Transverse colon (tissue), 4 donors: ENCODE measurements around the gene GPD2. TPM values are rescaled to one million over a fixed set of nuclear protein-coding genes. Genes with fewer than 3 reads are reported as not detected.

Experiments
- DNase-seq: peaks from one replicate; pipeline ENCODE4 v3.0.0-alpha.2; 2019
- H3K27ac ChIP-seq, 4 donors: fragments of 200-600 bp; sonication (generic); 2 replicates each; pipeline ENCODE4 v1.5.1; 2016 to 2018; ENCODE audit warnings: inconsistent platforms in 4 of 4
- H3K27me3 ChIP-seq: fragments of 200-600 bp; sonication (generic); 2 replicates; pipeline ENCODE4 v1.5.1; 2017; ENCODE audit warnings: inconsistent platforms
- H3K36me3 ChIP-seq, 4 donors: fragments of 200-600 bp; sonication (generic); 2 replicates each; pipeline ENCODE4 v1.5.1; 2017 to 2019; ENCODE audit warnings: inconsistent platforms in 4 of 4
- H3K4me1 ChIP-seq, 4 donors: fragments of 200-600 bp; sonication (generic); 2 replicates each; pipeline ENCODE4 v1.5.1; 2017 to 2020; ENCODE audit warnings: inconsistent platforms in 4 of 4
- H3K4me3 ChIP-seq, 4 donors: fragments of 200-600 bp; sonication (generic); 1 replicate in 1 of 4; 2 replicates in 3 of 4; pipeline versions ENCODE4 v1.5.1 to v1.6.1; 2017 to 2019; ENCODE audit warnings: inconsistent platforms in 4 of 4
- H3K9me3 ChIP-seq, 2 donors: fragments of 200-600 bp; sonication (generic); 2 replicates each; pipeline ENCODE4 v1.5.1; 2017 to 2019; ENCODE audit warnings: inconsistent platforms in 2 of 2
- EP300 ChIP-seq: sonication (generic); formaldehyde crosslinking; IDR thresholded peaks from one replicate; pipeline ENCODE4 v1.6.1; 2017; ENCODE audit warnings: antibody characterized with exemption, low read depth
- POLR2A ChIP-seq: fragments of 450-650 bp; IDR thresholded peaks from one replicate; pipeline ENCODE4 v1.6.1; 2016; ENCODE audit warnings: antibody characterized with exemption, mild to moderate bottlenecking, moderate library complexity
- POLR2AphosphoS5 ChIP-seq, 3 donors: sonication (generic); formaldehyde crosslinking; IDR thresholded peaks; one replicate each; pipeline ENCODE4 v1.6.1; 2016; ENCODE audit warnings: antibody characterized with exemption in 3 of 3
- WGBS, 2 donors: methylation state at CpG; one replicate each; pipeline ENCODE4 v1.1.5; 2018; ENCODE audit warnings: low coverage in 1 of 2; 5-methylcytosine and 5-hydroxymethylcytosine counted together
- in situ Hi-C, 4 donors: fragments of 200-750 bp; cut with MboI; loops; one replicate each; pipeline versions ENCODE4 v1.15.0 to v1.15.1; 2017; ENCODE audit warnings: low sequenced_read_pairs in 3 of 4, low pct_ligation_motif_present in 1 of 4, low pct_unique_long_range_greater_than_20kb in 1 of 4
- intact Hi-C: fragments of 100-400 bp; cut with DNase I; formaldehyde crosslinking; loops from one replicate; pipeline ENCODE4 v1.15.1; 2023; ENCODE audit warnings: low total_unique reads
- total RNA-seq, 4 donors: library from RNA; depleted of rRNA; stranded (reverse); fragments of >200 nt; gene quantifications; one replicate each; pipeline ENCODE4 v1.1.0, GENCODE V29; 2016
- TF ChIP-seq, protein P1 (sequence below), 5 experiments: fragments of 200-600 bp in 3 of 5; fragments of 450-650 bp in 2 of 5; sonication (generic) in 3 of 5; IDR thresholded peaks; 1 replicate in 2 of 5; 2 replicates in 3 of 5; pipeline ENCODE4 v1.5.1; 2016 to 2017; ENCODE audit warnings: antibody characterized with exemption in 5 of 5, inconsistent platforms in 3 of 5, mild to moderate bottlenecking in 2 of 5, moderate library complexity in 1 of 5

Gene GPD2
- total RNA-seq, 4 donors from 2014 or later = 65.5 to 161 (median 98.6) TPM

DNA sequence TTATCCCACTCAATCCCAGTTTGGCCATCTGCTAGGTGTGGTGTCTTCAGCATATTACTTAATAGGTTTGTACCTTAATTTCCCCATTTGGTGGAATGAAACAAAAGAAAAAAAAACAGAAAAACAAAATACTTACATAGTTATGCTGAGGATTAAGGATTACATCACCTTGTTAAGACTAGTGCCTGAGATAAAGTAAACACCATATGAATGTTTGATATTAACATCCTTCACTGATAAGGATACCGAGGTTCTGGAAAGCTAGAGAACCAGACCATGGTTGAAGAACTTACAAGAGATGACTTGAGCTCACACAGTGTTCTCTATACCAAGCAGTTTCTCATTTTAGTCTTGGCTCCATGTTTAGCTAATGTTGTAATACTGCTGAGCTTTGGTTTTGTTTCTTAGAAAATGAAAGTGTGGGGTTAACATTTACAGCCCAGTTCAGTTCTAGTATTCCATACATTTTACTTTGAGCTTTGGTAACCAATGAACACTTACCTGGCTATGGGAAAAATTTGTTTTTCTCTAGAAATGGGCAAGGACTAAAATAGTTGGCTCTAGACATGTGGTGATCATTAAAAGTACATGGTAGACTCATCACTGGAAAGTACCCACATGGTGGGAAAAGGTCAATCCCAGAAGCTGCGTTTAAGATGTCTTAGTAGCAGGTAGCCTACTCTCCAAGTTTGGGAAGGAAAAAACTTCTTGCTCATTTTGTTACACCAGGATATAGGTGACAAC lies 5.8 kb upstream of the GPD2 start:
- H3K27ac ChIP-seq = peak overlapping the region in 1 of 4 donors; percentile 2

DNA sequence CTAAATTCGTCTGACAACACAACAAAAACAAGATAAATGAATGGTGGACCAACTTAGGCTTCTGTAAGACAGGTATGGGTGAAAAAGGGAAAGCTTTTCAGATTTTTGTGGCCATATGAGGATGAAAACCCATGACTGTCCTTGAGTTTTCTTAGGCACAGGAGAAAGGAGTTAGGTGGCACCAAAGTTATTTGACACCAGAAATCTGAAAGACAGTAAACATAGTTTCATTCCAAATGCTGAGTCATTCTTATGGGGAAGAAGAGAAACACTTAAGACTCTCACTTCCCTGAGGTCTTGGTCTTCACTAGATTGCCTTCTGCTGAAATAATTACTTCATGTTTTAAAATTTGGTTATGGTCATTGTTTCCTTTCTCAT lies 5.2 kb upstream of the GPD2 start:
- H3K4me1 ChIP-seq = peaks cover 0 to 16% (median 14%) of the 10 kb centered on the region in 4 donors
- in situ Hi-C loops = loop anchor here in 2 of 4 donors (25.0 kb wide), 1 partner anchor 94 kb away; the partner anchor contains the start of gene NR4A2 (in 2 of the 2)
- no peaks in the 10 kb centered on the region for H3K27me3 ChIP-seq
- H3K4me3 ChIP-seq = no peak overlapping the region
- intact Hi-C loops = no loop called here
- no peak for DNase-seq
- WGBS, 2 donors = 70% methylated on average over 1 of the region's 1 CpG; no CpG with 5 or more reads in 1 of the 2 donors
- no peaks in the 10 kb centered on the region for H3K36me3 ChIP-seq
- no peaks in the 10 kb centered on the region for H3K9me3 ChIP-seq
- peak overlapping the region in 1 of 4 donors; percentile 2 for H3K27ac ChIP-seq
- no peak for TF ChIP-seq POLR2AphosphoS5 (IDR thresholded peaks at IDR 0.05)
- no peak for TF ChIP-seq POLR2A
- TF ChIP-seq EP300 = no peak
- TF ChIP-seq, protein P1, sequence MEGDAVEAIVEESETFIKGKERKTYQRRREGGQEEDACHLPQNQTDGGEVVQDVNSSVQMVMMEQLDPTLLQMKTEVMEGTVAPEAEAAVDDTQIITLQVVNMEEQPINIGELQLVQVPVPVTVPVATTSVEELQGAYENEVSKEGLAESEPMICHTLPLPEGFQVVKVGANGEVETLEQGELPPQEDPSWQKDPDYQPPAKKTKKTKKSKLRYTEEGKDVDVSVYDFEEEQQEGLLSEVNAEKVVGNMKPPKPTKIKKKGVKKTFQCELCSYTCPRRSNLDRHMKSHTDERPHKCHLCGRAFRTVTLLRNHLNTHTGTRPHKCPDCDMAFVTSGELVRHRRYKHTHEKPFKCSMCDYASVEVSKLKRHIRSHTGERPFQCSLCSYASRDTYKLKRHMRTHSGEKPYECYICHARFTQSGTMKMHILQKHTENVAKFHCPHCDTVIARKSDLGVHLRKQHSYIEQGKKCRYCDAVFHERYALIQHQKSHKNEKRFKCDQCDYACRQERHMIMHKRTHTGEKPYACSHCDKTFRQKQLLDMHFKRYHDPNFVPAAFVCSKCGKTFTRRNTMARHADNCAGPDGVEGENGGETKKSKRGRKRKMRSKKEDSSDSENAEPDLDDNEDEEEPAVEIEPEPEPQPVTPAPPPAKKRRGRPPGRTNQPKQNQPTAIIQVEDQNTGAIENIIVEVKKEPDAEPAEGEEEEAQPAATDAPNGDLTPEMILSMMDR (IDR thresholded peaks at IDR 0.05) = no peak

More for the DNA sequence above, 5.8 kb upstream of the GPD2 start:
- in situ Hi-C loops (loop anchor here in 2 of 4 donors (25.0 kb wide), 1 partner anchor 93 kb away; the partner anchor contains the start of gene NR4A2 (in 2 of the 2)), intact Hi-C loops (no loop called here)
- no peaks in the 10 kb centered on the region for H3K27me3 ChIP-seq
- no peak for TF ChIP-seq EP300
- no peak for TF ChIP-seq POLR2A
- TF ChIP-seq POLR2AphosphoS5 (IDR thresholded peaks at IDR 0.05) = no peak
- TF ChIP-seq, protein P1 (IDR thresholded peaks at IDR 0.05) = no peak
- DNase-seq = no peak
- no peak overlapping the region for H3K4me3 ChIP-seq
- 73 to 100% methylated on average over 1 to 2 of the region's 2 CpGs for WGBS, 2 donors
- no peaks in the 10 kb centered on the region for H3K36me3 ChIP-seq
- H3K4me1 ChIP-seq = peaks cover 0 to 16% (median 13%) of the 10 kb centered on the region in 4 donors
- H3K9me3 ChIP-seq = no peaks in the 10 kb centered on the region

DNA sequence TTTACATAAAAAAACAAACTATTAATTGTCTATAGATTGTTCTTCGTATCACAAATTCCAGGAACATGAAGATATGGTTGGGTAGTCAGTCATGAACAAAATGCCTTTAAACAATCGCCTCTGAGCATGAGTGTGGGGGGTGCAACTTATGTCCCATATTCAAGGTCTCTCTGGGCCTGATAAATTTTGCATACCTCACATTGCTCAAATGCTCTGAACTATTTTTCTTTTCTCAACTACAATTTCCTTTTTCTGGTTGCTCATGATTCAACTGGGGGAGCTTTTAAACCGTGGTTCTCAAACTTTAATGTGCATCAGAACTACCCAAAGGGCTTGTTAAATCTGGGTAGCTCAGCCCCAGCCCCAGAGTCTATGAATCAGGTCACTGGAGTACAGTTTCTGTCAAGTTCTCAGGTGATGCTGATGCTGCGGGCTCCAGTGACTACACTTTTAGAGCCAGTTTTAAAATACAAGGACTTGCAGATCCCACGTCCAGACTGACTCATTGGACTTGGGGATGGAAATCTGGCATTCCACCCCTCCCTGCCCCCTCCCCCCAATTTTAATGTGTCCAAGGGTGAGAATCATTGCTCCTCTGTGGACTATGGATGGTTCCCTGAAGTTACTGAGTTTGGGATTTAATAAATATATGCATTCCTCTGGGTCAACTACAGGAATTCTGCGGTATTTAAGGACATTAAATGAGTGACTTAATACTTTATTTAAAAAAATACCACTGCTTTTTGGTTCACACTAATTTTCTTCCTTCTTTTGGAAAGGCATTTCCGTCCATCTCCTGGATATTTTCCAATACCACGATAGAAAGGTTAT lies 1.5 kb upstream of the GPD2 start:
- in situ Hi-C loops = loop anchor here in 2 of 4 donors (25.0 kb wide), 1 partner anchor 97 kb away; the partner anchor contains the start of gene NR4A2 (in 2 of the 2)
- H3K9me3 ChIP-seq = no peaks in the 10 kb centered on the region
- no peaks in the 10 kb centered on the region for H3K36me3 ChIP-seq
- H3K4me1 ChIP-seq = peaks cover 0 to 43% (median 31%) of the 10 kb centered on the region in 4 donors
- no peaks in the 10 kb centered on the region for H3K27me3 ChIP-seq
- DNase-seq = no peak
- 51 to 66% methylated on average over 4 to 8 of the region's 8 CpGs for WGBS, 2 donors
- H3K4me3 ChIP-seq = peak overlapping the region in 3 of 4 donors; percentile 45 to 79 (median 58)
- peak overlapping the region; percentile 93 to 96 (median 96) for H3K27ac ChIP-seq
- intact Hi-C loops = loop anchor here (5.0 kb wide), 1 partner anchor 102 kb away; the partner anchor contains the start of gene NR4A2
- no peak for TF ChIP-seq EP300
- no peak for TF ChIP-seq POLR2A
- TF ChIP-seq POLR2AphosphoS5 (IDR thresholded peaks at IDR 0.05) = no peak
- TF ChIP-seq, protein P1 (IDR thresholded peaks at IDR 0.05) = no peak

DNA sequence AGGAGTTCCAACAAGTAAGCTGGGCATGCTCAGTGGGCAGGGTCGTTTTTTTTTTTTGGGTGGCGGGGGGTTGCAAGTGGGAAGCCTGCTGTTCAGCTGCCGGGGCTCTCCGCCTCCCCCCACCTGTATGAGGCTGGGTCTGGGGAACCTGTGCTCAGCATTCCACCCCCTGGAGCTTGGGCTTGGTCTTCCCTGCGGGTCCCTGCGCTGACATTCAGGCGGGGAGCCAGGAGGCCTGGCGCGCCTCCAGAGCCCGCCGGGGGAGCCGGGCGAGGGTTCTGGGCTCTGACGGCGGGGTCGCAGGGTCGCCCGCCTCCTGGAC lies 822 bp upstream of the GPD2 start:
- TF ChIP-seq, protein P1 (IDR thresholded peaks at IDR 0.05) = no peak
- TF ChIP-seq EP300 (no peak), POLR2AphosphoS5 (IDR thresholded peaks at IDR 0.05) (no peak), POLR2A (no peak)
- no peak for DNase-seq
- H3K4me1 ChIP-seq = peaks cover 0 to 47% (median 31%) of the 10 kb centered on the region in 4 donors
- no peaks in the 10 kb centered on the region for H3K27me3 ChIP-seq
- intact Hi-C loops (loop anchor here (5.0 kb wide), 1 partner anchor 103 kb away; the partner anchor contains the start of gene NR4A2), in situ Hi-C loops (loop anchor here in 2 of 4 donors (25.0 kb wide), 1 partner anchor 98 kb away; the partner anchor contains the start of gene NR4A2 (in 2 of the 2))
- no peaks in the 10 kb centered on the region for H3K9me3 ChIP-seq
- H3K27ac ChIP-seq = peak overlapping the region; percentile 93 to 96 (median 96)
- no peaks in the 10 kb centered on the region for H3K36me3 ChIP-seq
- H3K4me3 ChIP-seq = peak overlapping the region; percentile 45 to 79 (median 54)
- 8% methylated on average over 9 of the region's 18 CpGs; no CpG with 5 or more reads in 1 of the 2 donors for WGBS, 2 donors
